ENCODE data around the gene SFMBT2.

- no peak for TF ChIP-seq CTCF (IDR thresholded peaks at IDR 0.05 in 8 of 11, conservative IDR thresholded peaks at IDR 0.05 in 3 of 11)
- TF ChIP-seq POLR2AphosphoS5 (IDR thresholded peaks at IDR 0.05), result no peak
These were observed 14.9 kb upstream of the SFMBT2 start for GRCh38 chr10:7425691-7426090.

Measured in spleen (tissue), 7 donors.